LHCN-M2 (cell line): Measurements from ENCODE around the gene GPR17. TPM values are rescaled to one million over a fixed set of nuclear protein-coding genes. Genes with fewer than 3 reads are reported as not detected.

Experiments
- DNase-seq: peaks from one replicate; pipeline ENCODE4 v3.0.0-alpha.2; 2012; ENCODE audit warnings: low read depth
- total RNA-seq: library from RNA; depleted of rRNA; stranded (reverse); fragments of >200 nt; gene quantifications from 2 replicates; pipeline ENCODE4 v1.2.3, GENCODE V29; 2014

The GPR17 gene
- total RNA-seq, 1 experiment from 2014 or later, result not detected

GRCh38 chr2:127614731-127615130 lies 31.2 kb upstream of the GPR17 start:
- peak; percentile 46 for DNase-seq

GRCh38 chr2:127615511-127616166 lies 30.3 kb upstream of the GPR17 start:
- DNase-seq, result no peak

- DNase-seq, result no peak
These were observed 27.3 kb upstream of the GPR17 start for GRCh38 chr2:127618551-127619202.

- DNase-seq, result no peak
These were observed 26.8 kb upstream of the GPR17 start for GRCh38 chr2:127619203-127619590.

- no peak for DNase-seq
These were observed 25.9 kb upstream of the GPR17 start for GRCh38 chr2:127619877-127620705.

- no peak for DNase-seq
These were observed 25.1 kb upstream of the GPR17 start for GRCh38 chr2:127620866-127621265.

- DNase-seq, result no peak
These were observed 23.9 kb upstream of the GPR17 start for GRCh38 chr2:127621981-127622431.

- DNase-seq, result no peak
These were observed 23.2 kb upstream of the GPR17 start for GRCh38 chr2:127622561-127623387.

GRCh38 chr2:127623388-127624319 lies 22.3 kb upstream of the GPR17 start:
- peak; percentile 34 for DNase-seq

GRCh38 chr2:127624320-127624755 lies 21.6 kb upstream of the GPR17 start:
- no peak for DNase-seq

- DNase-seq, result no peak
These were observed 21.0 kb upstream of the GPR17 start for GRCh38 chr2:127624756-127625571.

GRCh38 chr2:127625572-127625951 lies 20.4 kb upstream of the GPR17 start:
- no peak for DNase-seq

GRCh38 chr2:127626175-127626574 lies 19.8 kb upstream of the GPR17 start:
- DNase-seq, result no peak

GRCh38 chr2:127626917-127627739 lies 18.8 kb upstream of the GPR17 start:
- DNase-seq, result no peak

GRCh38 chr2:127627740-127628571 lies 18.0 kb upstream of the GPR17 start:
- no peak for DNase-seq

GRCh38 chr2:127628767-127629614 lies 17.0 kb upstream of the GPR17 start:
- no peak for DNase-seq

GRCh38 chr2:127629637-127630036 lies 16.3 kb upstream of the GPR17 start:
- no peak for DNase-seq
